Measurements from ENCODE around the gene CSTF1. TPM values are rescaled to one million over a fixed set of nuclear protein-coding genes. Genes with fewer than 3 reads are reported as not detected.

The CSTF1 gene
- total RNA-seq, 4 donors from 2014 or later: 17.6 to 25.9 (median 22.7) TPM

GRCh38 chr20:56429502-56429901 lies 37.1 kb downstream of the CSTF1 start:
- no peak overlapping the region for H3K4me3 ChIP-seq

GRCh38 chr20:56429941-56430340 lies 37.5 kb downstream of the CSTF1 start:
- H3K27me3 ChIP-seq: no peaks in the 10 kb centered on the region
- H3K4me3 ChIP-seq: no peak overlapping the region
- no peak overlapping the region for H3K27ac ChIP-seq
- H3K4me1 ChIP-seq: no peaks in the 10 kb centered on the region
- DNase-seq (ENCODE audit: low spot score in 2 of 2): no peak
- no peak for TF ChIP-seq POLR2A (IDR thresholded peaks at IDR 0.05)
- TF ChIP-seq EP300 (IDR thresholded peaks at IDR 0.05): no peak
- TF ChIP-seq CTCF (IDR thresholded peaks at IDR 0.05): no peak
- no peaks in the 10 kb centered on the region for H3K9me3 ChIP-seq
- no peaks in the 10 kb centered on the region for H3K36me3 ChIP-seq
- 57 to 62% methylated on average over 4 of the region's 4 CpGs for WGBS, 2 donors

More at GRCh38 chr20:56429502-56429901, 37.1 kb downstream of the CSTF1 start:
- Histone ChIP-seq H3K27ac (no peak overlapping the region), H3K4me1 (no peaks in the 10 kb centered on the region), H3K9me3 (no peaks in the 10 kb centered on the region), H3K27me3 (no peaks in the 10 kb centered on the region), H3K36me3 (no peaks in the 10 kb centered on the region)
- no peak for DNase-seq (ENCODE audit: low spot score in 2 of 2)
- 48 to 56% methylated on average over 6 of the region's 6 CpGs for WGBS, 2 donors
- no peak for TF ChIP-seq CTCF (IDR thresholded peaks at IDR 0.05)
- no peak for TF ChIP-seq POLR2A (IDR thresholded peaks at IDR 0.05)
- no peak for TF ChIP-seq EP300 (IDR thresholded peaks at IDR 0.05)

DNA sequence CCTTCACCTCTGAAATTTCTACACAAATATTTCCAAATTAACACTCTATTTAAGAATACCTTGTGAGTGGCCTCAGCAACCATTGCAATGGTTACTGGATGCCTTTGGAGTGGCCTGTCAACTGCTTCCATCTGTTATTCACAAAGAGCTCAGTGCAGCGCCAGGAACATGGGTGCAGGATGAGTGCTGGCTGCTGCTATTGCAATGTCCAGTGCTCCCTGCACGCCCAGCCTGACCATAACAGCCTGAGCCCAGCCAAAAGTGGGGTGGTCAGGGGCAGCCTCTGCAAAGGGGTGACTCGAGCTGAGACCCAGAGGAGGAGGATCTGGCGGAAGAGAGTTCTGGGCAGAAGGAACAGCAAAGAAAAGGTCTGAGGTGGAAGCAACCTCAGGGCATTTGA lies 38.0 kb downstream of the CSTF1 start:
- H3K36me3 ChIP-seq: no peaks in the 10 kb centered on the region
- WGBS, 2 donors: 64 to 71% methylated on average over 4 of the region's 4 CpGs
- H3K27me3 ChIP-seq: no peaks in the 10 kb centered on the region
- no peak overlapping the region for H3K4me3 ChIP-seq
- no peak for TF ChIP-seq EP300 (IDR thresholded peaks at IDR 0.05)
- no peak for TF ChIP-seq POLR2A (IDR thresholded peaks at IDR 0.05)
- no peak for TF ChIP-seq CTCF (IDR thresholded peaks at IDR 0.05)
- no peak overlapping the region for H3K27ac ChIP-seq
- H3K4me1 ChIP-seq: no peaks in the 10 kb centered on the region
- H3K9me3 ChIP-seq: no peaks in the 10 kb centered on the region
- DNase-seq (ENCODE audit: low spot score in 2 of 2): no peak

DNA sequence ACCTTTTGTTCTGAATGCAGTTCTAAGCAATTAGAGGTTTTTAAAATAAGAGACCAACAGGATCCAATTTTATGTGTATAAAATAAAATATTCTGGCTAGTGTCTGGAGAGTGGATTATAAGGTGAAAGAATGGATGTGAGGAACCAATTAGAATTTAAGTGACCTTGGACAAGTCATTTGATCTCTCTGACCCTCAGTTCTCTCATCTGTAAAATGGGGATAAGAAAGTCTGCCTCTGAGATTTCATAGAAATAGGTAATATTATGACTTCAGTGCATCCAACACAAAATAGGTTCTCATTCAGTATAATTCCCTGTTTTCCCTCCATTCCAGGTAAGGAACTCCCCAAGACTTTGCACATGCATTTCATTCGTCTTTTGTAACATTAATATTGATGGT lies 38.5 kb downstream of the CSTF1 start:
- Histone ChIP-seq H3K9me3 (no peaks in the 10 kb centered on the region), H3K4me3 (no peak overlapping the region), H3K4me1 (no peaks in the 10 kb centered on the region), H3K27me3 (no peaks in the 10 kb centered on the region), H3K27ac (no peak overlapping the region), H3K36me3 (no peaks in the 10 kb centered on the region)
- 50 to 59% methylated on average over 1 of the region's 1 CpG for WGBS, 2 donors
- no peak for DNase-seq (ENCODE audit: low spot score in 2 of 2)
- TF ChIP-seq EP300 (IDR thresholded peaks at IDR 0.05) (no peak), CTCF (IDR thresholded peaks at IDR 0.05) (no peak), POLR2A (IDR thresholded peaks at IDR 0.05) (no peak)

DNA sequence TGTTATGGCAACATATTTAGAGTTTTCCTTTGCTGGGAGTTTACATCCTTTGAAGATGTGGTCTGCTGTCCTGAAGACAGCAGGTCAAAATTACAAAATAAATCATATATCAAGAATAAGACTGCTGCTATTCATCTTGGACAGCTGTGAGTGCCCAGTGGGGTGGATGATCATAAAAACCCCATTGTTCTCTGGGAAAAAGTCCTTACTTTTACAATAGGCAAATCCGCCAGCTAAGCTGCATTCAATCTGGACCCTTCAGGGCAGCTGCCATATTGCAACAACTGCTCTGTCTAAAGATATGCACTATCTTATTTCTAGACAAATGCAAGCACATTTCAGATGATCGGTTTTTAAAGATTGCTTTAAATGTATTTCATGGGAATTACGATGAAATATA lies 39.0 kb downstream of the CSTF1 start:
- Histone ChIP-seq H3K4me3 (no peak overlapping the region), H3K9me3 (no peaks in the 10 kb centered on the region), H3K27ac (no peak overlapping the region), H3K36me3 (no peaks in the 10 kb centered on the region), H3K4me1 (no peaks in the 10 kb centered on the region), H3K27me3 (no peaks in the 10 kb centered on the region)
- DNase-seq (ENCODE audit: low spot score in 2 of 2): no peak
- 52 to 55% methylated on average over 3 of the region's 3 CpGs for WGBS, 2 donors
- TF ChIP-seq EP300 (IDR thresholded peaks at IDR 0.05): no peak
- no peak for TF ChIP-seq CTCF (IDR thresholded peaks at IDR 0.05)
- TF ChIP-seq POLR2A (IDR thresholded peaks at IDR 0.05): no peak

Measured in tibial nerve (tissue), 4 donors.